ENCODE measurements around the gene SPTAN1.
"Not testable (repeated sequence)": the region's sequence is repeated elsewhere in the genome, so short reads cannot be mapped to it uniquely, and the experiment has no call there.

SPTAN1 gene

GRCh38 chr9:128553728-128554127, 1.3 kb downstream of the SPTAN1 start:
- no peak for DNase-seq

DNA sequence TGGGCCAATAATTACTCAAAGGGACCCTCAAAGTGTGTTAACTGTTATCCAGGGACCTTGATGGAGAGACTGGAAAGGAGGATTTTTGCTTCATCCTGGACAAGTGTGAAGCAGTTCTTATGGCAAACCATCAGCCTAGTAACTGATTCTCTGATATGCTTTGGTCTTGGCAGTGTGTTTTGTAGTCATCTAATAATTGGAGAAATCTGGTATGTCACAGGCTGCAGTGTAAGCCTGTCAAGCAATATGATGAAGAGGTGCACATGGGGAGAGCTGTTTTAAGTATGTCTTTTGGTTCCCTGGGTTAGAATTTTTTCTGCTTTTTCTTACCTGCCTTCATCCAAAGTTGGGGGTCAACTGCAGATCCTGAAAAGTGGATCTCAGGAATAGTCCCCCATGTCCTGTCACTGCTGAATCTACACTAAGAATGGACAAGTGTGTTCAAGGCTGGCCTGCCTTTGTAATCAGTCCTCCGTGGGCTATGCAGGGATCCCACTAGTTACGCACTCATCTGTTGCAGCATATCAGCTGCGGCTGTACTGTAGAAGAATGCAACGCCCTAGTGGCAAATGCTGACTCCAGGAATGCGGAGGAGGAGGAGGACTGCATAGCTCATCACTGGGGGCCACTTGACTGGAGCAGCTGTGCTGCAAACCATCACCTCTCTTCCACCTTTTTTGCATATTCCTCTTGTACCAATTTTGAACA, 1.9 kb downstream of the SPTAN1 start:
- peak in 1 of 2 experiments; percentile 24 for DNase-seq

DNA sequence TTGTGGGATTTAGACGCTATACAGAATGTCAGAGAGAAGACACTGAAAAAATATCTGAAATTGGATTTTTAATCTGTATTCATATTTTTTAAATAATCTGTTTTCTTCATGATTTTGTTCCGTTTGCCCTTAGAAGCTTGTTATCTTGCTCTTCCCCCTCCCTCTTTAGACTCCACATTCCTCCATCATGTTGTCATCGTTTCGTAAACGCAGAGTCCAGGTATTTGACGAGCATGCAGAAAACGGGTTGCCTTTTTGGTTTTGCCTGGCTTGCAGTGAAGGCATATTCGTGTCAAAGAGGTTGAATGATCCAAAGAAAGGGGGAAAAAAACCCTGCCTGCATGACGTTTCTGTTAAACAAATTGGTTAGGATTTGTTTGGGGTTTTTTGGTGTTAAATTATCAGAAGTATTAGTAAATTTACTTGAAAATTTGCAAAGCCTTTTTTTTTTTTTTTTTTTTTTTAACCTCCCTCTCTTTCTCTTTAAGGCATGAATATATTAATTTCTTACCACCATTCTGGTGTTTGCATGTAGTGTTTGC, 2.9 kb downstream of the SPTAN1 start:
- DNase-seq: no peak

GRCh38 chr9:128556276-128556675, 3.9 kb downstream of the SPTAN1 start:
- DNase-seq: no peak

DNA sequence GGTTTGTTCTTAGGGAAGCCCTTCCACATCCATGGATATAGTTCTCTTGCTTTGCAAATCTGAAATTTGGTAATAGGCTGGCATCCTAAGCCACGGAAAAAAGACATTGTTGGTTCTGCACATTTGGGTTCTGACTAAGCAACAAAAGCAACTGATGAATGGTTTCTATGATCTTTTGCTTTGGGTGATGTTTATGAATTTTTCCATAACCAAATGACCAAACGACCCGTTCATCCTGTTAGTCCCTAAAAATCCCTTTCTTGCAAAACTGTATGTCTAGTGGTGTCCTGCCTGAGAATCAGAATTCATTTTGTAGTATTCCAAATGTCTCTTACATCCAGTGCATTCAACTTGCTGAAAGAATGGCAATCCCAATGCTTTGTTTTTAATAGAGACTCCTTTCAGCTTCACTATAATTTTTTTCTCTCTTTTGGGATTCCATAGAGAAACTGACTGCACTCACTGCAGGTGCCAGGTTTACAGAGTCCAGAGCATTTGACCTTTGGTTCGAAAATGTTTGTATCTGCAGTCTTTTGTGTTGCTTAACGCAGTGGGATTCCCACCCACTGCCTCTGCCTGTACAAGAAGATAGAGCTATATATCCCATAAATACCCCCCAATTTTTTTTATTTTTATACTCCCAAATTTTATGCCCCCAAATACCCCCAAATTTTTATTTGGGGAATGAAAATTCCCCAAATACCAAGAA, 4.7 kb downstream of the SPTAN1 start:
- DNase-seq: no peak

GRCh38 chr9:128558431-128559310, 6.3 kb downstream of the SPTAN1 start:
- peak in 1 of 2 experiments; percentile 13 for DNase-seq

DNA sequence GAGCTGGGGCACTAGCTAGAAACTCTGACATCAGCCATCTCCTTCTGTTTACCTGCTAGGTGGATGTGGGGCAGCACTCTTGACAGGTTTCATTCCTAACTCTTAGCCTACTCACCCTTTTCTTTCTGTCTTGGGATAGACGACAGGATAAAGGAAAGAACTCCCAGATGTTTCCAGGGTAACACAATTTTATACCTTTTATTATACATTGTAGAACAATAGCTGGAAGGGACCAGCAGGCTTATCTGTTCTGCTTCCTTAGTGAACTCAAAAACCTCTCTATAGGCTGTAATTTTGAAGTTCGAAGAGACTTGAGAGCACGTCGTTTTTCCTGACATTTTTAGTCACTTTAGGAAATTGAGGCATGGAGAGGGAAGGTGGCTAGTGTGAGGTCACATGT, 13.2 kb downstream of the SPTAN1 start:
- DNase-seq: no peak

GRCh38 chr9:128568470-128569078, 16.2 kb downstream of the SPTAN1 start:
- no peak for DNase-seq

GRCh38 chr9:128575469-128575868, 23.1 kb downstream of the SPTAN1 start:
- no peak for DNase-seq

GRCh38 chr9:128575916-128576315, 23.5 kb downstream of the SPTAN1 start:
- no peak for DNase-seq

GRCh38 chr9:128577206-128577605, 24.8 kb downstream of the SPTAN1 start:
- no peak for DNase-seq

DNA sequence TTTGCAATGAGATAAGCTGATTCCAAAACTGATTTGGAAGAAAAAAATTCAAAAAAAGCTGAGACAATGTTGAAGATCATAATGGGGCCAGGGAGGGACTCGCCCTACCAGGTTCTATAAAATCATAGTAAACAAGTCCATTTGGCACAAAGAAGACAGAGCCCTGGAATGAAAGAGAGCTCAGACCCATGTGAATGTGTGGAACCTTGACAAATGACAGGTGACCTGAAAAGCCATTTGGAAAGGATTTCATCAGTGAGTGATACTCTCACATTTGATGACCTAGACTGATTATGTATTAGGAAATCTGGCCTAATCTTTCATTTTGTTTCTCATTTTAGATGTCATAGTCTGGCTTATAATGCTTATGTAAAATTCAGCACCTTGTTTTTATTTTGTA, 26.8 kb downstream of the SPTAN1 start:
- DNase-seq: no peak

DNA sequence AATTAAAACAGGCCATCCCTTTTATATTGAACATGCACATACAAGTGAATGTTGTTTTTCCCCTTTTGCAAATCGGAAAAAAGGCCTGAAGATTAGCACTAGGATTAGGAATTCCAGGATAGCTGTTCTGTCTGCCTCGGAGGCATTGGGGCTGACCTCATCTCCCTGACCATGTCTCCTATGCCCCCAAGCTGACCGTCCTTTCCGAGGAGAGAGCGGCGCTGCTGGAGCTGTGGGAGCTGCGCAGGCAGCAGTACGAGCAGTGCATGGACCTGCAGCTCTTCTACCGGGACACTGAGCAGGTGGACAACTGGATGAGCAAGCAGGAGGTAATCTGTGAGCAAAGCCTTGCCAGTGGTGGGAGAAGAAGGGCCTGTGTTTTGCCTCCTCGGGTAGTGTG, 28.3 kb downstream of the SPTAN1 start:
- DNase-seq: no peak

DNA sequence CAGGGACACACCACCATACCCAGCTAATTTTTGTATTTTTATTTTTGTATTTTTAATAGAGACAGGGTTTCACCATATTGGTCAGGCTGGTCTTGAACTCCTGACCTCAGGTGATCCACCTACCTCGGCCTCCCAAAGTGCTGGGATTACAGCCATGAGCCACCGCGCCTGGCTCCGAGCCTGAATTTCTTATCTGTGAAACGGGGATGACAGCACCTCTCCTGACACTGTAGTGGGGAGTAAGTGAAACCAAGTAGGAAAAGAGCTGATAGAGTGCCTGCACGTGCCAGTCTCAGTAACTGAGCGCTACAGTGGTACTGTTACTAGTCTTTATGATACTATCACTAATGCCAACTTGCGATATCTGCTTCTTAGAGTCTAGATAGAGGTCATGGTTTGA, 32.8 kb downstream of the SPTAN1 start:
- not testable (repeated sequence) for DNase-seq

- not testable (repeated sequence) for DNase-seq
Measured at GRCh38 chr9:128586934-128587333, 34.5 kb downstream of the SPTAN1 start.

- peak; percentile 11 to 18 for DNase-seq
Measured at GRCh38 chr9:128587453-128587852, 35.1 kb downstream of the SPTAN1 start.

DNA sequence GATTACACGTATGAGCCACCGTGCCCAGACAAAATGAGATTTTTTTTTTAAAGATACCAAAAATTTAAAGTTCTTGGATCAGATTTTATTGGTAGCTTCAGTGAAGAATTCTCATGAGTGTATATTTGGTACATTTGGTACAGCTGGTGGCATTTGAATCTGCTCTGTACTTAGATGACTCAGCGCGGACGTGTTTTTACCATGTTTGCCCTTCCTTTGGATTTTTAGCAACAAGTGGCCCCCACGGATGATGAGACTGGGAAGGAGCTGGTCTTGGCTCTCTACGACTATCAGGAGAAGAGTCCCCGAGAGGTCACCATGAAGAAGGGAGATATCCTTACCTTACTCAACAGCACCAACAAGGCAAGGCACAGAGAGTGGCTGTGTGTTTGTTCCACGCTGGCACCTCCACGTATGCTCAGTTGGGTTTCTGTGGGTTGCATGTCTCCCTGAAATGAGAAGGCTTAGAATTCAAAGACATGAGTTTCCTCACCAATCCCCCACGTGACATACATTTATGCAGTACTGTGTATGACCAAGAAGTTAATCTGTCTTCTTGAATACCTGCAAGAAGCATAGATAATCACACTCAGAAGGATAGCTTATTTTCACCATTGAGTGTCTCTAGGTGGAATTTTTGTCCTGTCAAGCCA, 36.3 kb downstream of the SPTAN1 start:
- DNase-seq: no peak

GRCh38 chr9:128593039-128593438, 40.7 kb downstream of the SPTAN1 start:
- DNase-seq: no peak

DNA sequence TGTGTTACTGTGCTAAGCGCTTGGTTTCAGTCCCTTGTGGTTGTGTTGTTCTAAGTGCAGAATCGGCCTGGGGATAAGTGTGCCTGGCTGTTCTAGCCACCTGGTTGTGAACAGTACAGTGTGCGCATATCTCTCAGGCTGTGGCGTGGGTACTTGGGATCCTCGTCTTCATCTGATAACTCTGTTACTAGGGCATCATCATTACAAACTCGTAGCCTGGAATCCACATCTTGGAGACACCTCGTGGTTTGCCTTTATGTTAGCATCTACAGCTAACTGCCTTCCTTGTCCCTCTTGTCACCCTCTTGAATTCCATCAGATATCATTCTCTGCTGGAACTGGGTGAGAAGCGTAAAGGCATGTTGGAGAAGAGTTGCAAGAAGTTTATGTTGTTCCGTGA, 41.5 kb downstream of the SPTAN1 start:
- no peak for DNase-seq

- DNase-seq: no peak
Measured at GRCh38 chr9:128595471-128595870, 43.1 kb downstream of the SPTAN1 start.

DNA sequence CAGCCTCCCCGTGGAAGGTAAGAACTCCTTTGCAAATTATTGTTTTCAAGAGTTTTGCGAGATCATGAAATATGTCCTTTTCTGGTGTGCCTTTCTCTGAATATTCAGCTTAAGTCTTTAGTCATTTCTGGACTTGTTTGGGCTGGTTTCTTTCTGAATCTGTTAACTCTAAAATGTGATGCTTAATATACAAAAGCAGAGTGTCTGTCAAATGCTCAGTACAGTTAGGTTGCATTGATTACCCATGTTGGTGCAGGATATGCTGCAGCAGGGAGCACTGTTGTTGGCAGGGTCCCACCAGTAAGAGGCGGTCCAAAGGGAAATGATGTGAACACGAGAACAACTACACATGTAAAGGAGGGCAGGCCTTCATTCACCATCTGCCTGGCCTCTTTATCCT, 47.7 kb downstream of the SPTAN1 start:
- no peak for DNase-seq

GRCh38 chr9:128603697-128604096, 51.3 kb downstream of the SPTAN1 start:
- no peak for DNase-seq
